GM19438 (cell line): Measurements from ENCODE around the gene ISG15.

Experiments
- ATAC-seq: cut with Tn5 transposase; IDR thresholded peaks from one replicate; pipeline ENCODE4 v1.9.1; 2021; ENCODE audit warnings: low read depth; ENCODE audit not compliant: unreplicated experiment

ISG15 gene

DNA sequence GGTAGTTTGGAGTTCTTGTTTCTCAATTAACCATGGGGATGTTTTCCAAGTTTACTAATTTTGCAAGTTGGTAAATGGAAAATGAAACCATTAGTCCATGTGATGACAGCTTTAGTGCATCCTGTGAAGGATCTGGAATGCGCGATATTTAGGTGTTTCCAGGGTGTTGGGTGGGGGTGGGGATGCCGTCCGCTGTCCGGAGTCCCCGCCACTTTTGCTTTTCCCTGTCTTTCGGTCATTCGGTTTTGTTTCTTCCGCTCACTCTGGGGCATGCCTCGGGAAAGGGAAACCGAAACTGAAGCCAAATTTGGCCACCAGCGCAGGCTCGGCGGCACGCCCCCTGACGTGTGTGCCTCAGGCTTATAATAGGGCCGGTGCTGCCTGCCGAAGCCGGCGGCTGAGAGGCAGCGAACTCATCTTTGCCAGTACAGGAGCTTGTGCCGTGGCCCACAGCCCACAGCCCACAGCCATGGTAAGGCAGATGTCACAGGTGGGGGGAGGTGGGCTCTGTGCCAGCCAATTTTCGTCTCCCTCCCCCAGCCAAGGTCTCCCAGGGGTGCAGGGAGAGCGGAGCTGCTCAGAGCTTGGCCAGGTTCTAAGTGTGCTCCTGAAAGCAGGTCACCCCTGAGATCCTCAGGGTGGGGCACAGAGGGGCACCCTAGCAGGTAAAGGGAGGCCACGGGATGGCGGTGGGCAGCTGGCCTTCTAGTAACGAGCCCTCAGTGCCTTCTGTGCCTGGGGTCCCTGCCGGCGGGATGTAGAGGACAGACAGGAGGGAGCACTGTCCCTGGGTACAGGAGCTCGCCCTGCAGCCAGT, at the start of gene ISG15:
Gene ISG15, plus strand, starts transcription at position 393 of the 817 bp plus-strand sequence. Its CDS starts 77 bp downstream, at position 470.
- ATAC-seq: peak; percentile 89

- ATAC-seq: no peak
Measured at GRCh38 chr1:963746-964525, 49.4 kb upstream of the ISG15 start.

GRCh38 chr1:964691-965525, 48.4 kb upstream of the ISG15 start:
- ATAC-seq: no peak

- ATAC-seq: no peak
Measured at GRCh38 chr1:965526-966134, 47.7 kb upstream of the ISG15 start.

DNA sequence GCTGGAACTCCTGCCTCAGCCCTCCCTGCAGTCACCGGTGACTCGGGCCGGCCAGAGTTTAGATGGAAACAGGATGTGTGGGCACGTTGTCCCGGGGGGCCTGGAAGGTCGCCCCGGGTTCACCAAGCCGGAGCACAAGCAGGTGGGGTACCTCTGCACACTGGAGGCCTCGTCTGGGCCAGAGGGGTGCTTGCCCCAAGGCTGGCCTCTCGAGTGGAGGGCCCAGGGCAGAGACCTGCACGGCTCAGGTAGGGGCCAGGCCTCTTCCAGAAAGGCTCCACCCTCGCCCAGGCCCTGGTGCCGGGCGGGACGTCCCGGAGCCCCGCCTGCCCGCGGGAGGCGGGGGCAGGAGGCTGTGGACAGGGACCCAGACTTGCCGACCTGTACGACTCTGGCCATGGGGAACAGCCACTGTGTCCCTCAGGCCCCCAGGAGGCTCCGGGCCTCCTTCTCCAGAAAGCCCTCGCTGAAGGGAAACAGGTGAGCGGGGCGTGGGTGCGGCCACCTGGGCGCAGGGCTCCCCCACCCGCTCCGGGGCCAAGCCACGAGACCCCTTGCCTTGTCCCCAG, 47.1 kb upstream of the ISG15 start, which contains the start of gene PLEKHN1:
Gene PLEKHN1, plus strand, starts transcription at position 348 of the 569 bp plus-strand sequence. Its CDS starts 50 bp downstream, at position 398.
- ATAC-seq: peak; percentile 29

DNA sequence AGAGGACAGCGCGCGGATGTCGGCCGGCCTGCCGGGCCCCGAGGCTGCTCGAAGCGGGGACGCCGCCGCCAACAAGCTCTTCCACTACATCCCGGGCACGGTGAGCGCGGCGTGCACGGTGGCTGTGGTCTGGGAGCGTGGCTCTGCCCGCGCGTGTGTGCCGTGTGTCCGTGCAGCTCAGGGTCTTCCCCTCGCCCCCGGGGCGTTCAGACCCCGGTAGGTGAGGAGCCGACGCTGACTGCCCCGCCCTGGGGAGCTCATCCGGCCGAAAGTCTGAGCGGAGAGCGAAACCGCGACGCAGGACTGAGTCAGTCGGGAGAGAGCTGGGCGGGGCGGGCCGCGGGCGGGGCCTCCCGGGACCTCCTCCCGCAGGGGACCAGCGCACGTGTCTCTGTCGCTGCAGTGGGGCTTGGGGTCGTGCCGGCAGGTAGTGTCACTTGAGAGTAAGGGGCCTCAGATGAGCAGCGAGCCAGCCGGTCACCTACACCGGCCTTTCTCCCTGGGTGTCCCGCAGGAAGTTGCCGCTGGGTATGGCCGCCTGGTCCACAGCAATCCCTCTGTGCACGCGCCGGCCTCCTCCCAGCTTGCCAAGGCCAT, 46.5 kb upstream of the ISG15 start:
- peak; percentile 68 for ATAC-seq

DNA sequence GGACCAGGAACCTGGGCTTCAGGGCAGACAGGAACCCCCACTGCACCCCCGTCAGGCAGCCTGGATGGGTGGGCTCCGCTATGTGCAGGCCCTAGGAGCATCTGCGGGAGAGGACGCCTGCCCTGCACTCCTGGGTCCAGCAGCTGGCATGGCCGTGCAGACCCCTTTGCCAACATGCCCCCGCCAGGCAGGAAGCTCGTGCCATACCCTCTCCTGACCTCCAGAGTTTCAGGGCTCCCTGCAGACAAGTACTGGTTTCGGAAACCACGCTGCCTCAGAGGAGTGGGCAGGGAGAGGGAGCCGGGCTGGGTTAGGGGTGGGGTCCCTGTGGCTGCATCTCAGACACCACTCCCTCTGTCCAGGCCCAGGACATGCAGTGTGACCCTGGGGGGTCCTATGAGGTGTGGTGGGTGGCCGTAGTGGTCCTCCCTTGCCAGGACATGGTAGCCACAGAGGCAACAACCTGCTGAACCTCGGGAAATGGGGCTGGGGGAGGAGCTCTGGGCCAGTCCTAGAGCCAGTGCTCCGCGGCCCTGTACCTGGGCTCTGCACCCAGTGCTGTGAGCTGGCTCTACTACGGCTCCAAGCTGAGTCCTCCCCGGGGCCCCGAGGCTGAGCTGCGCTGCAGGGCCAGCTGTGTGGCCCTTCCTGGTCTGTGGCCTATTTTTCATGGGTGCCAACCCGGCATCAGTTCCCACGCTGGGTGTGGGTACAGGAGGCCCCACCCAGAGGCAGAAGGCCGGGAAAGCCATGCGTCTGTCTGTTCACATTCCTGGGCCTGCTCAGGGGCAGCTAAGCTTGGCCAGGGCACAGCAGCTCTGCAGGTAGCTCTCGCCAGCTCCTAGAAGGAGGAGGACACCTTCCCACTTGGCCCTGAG, 45.6 kb upstream of the ISG15 start:
- no peak for ATAC-seq

GRCh38 chr1:969260-969855, 43.9 kb upstream of the ISG15 start:
- no peak for ATAC-seq

GRCh38 chr1:970242-970972, 42.9 kb upstream of the ISG15 start:
- ATAC-seq: no peak

DNA sequence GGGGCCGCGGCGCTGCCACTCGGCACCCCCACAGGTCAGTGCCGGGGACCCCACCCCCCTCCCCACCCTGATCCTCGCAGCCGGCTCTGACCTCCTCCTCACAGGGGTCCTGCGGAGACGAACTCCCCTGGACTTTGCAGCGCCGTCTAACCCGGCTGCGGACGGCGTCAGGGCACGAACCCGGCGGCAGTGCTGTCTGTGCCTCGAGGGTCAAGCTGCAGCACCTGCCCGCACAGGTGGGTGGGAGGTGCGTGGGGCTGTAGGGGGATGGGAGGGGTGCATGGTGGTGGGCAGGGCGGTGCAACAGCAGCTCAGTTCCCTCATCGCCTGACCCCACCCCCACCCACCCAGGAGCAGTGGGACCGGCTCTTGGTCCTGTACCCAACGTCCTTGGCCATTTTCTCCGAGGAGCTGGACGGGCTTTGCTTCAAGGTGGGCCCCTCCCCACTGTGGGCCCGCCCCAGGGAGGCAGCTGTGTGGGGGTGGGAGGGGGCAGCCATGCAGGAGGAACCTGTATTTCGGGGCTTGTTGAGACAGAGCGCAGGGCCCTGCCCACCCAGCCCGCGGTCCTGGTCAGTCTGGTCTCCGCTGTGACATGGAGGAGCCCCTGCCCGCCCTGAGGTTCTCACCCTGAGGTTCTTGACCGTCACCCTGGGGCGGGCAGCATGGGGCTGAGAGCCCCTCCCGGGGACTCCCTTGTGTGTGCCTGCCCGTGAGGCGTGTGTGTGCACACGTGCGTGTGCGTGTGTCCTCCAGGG, 42.1 kb upstream of the ISG15 start:
- no peak for ATAC-seq

DNA sequence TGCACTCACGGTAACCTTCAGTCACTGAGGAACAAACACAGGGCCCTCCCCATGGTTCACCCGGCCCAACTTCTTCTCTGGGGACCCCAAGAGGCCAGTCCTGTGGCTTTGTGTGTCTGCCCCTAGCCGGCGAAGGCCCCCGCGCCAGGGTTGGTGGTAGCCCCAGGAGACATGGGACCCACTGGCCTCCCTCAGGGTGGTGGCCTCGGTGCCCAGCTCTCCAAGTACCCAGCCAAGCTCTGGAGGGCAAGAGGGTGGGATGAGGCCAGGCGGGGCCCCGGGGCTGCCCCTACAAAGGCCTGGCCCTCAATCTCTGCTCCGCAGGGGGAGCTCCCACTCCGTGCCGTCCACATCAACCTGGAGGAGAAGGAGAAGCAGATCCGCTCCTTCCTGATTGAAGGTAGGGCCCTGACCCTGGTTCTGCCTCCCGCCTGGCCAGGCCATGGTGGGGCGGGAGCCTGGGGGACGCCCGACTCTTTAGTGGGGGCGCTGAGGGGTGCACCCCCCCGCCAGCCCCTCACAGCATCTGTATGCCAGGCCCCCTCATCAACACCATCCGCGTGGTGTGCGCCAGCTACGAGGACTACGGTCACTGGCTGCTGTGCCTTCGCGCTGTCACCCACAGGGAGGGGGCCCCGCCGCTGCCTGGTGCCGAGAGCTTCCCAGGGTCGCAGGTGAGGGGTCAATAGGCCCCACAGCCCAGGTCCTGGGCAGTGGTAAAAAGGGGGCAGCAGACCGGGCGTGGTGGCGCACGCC, 41.4 kb upstream of the ISG15 start:
- no peak for ATAC-seq

- no peak for ATAC-seq
Measured at GRCh38 chr1:972726-973458, 40.4 kb upstream of the ISG15 start.

GRCh38 chr1:973459-974292, 39.6 kb upstream of the ISG15 start:
- no peak for ATAC-seq

DNA sequence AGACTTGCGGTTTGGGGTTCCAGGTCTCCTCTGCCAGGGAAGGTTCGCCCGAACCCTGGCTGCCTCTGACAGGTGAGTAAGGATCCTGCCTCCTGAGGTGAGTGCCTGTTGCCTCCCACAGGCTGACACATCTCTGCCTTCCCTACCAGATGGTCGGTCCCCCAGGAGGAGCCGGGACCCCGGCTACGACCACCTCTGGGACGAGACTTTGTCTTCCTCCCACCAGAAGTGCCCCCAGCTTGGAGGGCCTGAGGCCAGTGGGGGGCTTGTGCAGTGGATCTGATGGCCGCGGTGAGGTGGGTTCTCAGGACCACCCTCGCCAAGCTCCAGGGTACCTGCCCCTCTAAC, 39.0 kb upstream of the ISG15 start:
- ATAC-seq: no peak
